HepG2 (cell line): ENCODE data around the gene EIF6. TPM values are rescaled to one million over a fixed set of nuclear protein-coding genes. Genes with fewer than 3 reads are reported as not detected.

ENCODE experiments used
- ARHGAP35 ChIP-seq: sonication (generic); formaldehyde crosslinking; IDR thresholded peaks from 2 replicates; pipeline ENCODE4 v1.9.0; 2022; ENCODE audit warnings: mild to moderate bottlenecking, inconsistent platforms, moderate library complexity, missing genetic modification reagents, borderline replicate concordance
- ATF7 ChIP-seq, 2 experiments: fragments of 450-650 bp in 1 of 2; sonication (generic) in 1 of 2; formaldehyde crosslinking in 1 of 2; IDR thresholded peaks; 2 replicates each; pipeline versions ENCODE4 v1.4.0 to v1.6.1; 2016 to 2020; ENCODE audit warnings: antibody characterized with exemption in 1 of 2, mild to moderate bottlenecking in 1 of 2, missing genetic modification reagents in 1 of 2
- CBX2 ChIP-seq, 2 experiments: fragments of 200-600 bp in 1 of 2; sonication (generic); formaldehyde crosslinking in 1 of 2; IDR thresholded peaks; 2 replicates each; pipeline versions ENCODE4 v1.7.0 to v1.8.1; 2018 to 2022; ENCODE audit warnings: low read depth in 2 of 2, low read length in 1 of 2, mild to moderate bottlenecking in 1 of 2, missing genetic modification reagents in 1 of 2
- HCFC1 ChIP-seq: fragments of 150-350 bp; IDR thresholded peaks from 2 replicates; pipeline ENCODE4 v1.6.1; 2014; ENCODE audit warnings: low read depth, low read length
- IRX3 ChIP-seq: sonication (generic); formaldehyde crosslinking; IDR thresholded peaks from 2 replicates; pipeline ENCODE4 v1.8.1; 2023; ENCODE audit warnings: mild to moderate bottlenecking, low read depth, missing genetic modification reagents, borderline replicate concordance
- ISL2 ChIP-seq: sonication (generic); formaldehyde crosslinking; IDR thresholded peaks from 2 replicates; pipeline ENCODE4 v1.5.0; 2020; ENCODE audit warnings: missing genetic modification reagents
- JUND ChIP-seq: sonication (generic); formaldehyde crosslinking; IDR thresholded peaks from 2 replicates; pipeline ENCODE4 v1.8.0; 2022; ENCODE audit warnings: mild to moderate bottlenecking, missing genetic modification reagents
- KLF12 ChIP-seq: sonication (generic); formaldehyde crosslinking; IDR thresholded peaks from 2 replicates; pipeline ENCODE4 v1.4.0; 2020; ENCODE audit warnings: missing genetic modification reagents, borderline replicate concordance
- POGZ ChIP-seq: sonication (generic); formaldehyde crosslinking; IDR thresholded peaks from 2 replicates; pipeline ENCODE4 v1.4.0; 2020; ENCODE audit warnings: mild to moderate bottlenecking, missing genetic modification reagents
- TCF12 ChIP-seq, 2 experiments: fragments of 450-650 bp in 1 of 2; sonication (generic) in 1 of 2; formaldehyde crosslinking in 1 of 2; IDR thresholded peaks; 2 replicates each; pipeline versions ENCODE4 v1.6.1 to v1.8.0; 2017 to 2022; ENCODE audit warnings: antibody characterized with exemption in 1 of 2, mild to moderate bottlenecking in 1 of 2, missing genetic modification reagents in 1 of 2, moderate library complexity in 1 of 2
- ZNF12 ChIP-seq: sonication (generic); formaldehyde crosslinking; IDR thresholded peaks from 2 replicates; pipeline ENCODE4 v1.5.0; 2020; ENCODE audit warnings: missing genetic modification reagents
- ZNF878 ChIP-seq: sonication (generic); formaldehyde crosslinking; IDR thresholded peaks from 2 replicates; pipeline ENCODE4 v1.8.1; 2023; ENCODE audit warnings: mild to moderate bottlenecking, missing genetic modification reagents, moderate library complexity
- polyA plus RNA-seq, 8 experiments: library from polyadenylated mRNA; depleted of rRNA in 3 of 8; stranded (reverse) in 7 of 8; unstranded in 1 of 8; fragments of >200 nt; fragmentation: Illumina TruSeq in 4 of 8; extraction: Trizol in 4 of 8; gene quantifications; 2 replicates each; pipeline versions ENCODE4 v1.2.1 to v1.2.3, GENCODE V29; 2011 to 2016; ENCODE audit warnings: low read depth in 4 of 8, missing spikeins in 1 of 8, mixed read lengths in 1 of 8; ENCODE audit not compliant: insufficient read depth in 1 of 8
- total RNA-seq, 5 experiments: library from RNA; depleted of rRNA; stranded (reverse); fragments of >200 nt; fragmentation: Illumina TruSeq; extraction: Trizol; gene quantifications; 2 replicates each; pipeline ENCODE4 v1.2.3, GENCODE V29; 2016; ENCODE audit warnings: low read depth in 1 of 5
- TF ChIP-seq, protein P1 (sequence below): sonication (generic); formaldehyde crosslinking; IDR thresholded peaks from 2 replicates; pipeline ENCODE4 v1.4.0; 2020; ENCODE audit warnings: low read depth, mild to moderate bottlenecking, missing genetic modification reagents
- TF ChIP-seq, protein P2 (sequence below): sonication (generic); formaldehyde crosslinking; IDR thresholded peaks from 2 replicates; pipeline ENCODE4 v1.8.1; 2023; ENCODE audit warnings: mild to moderate bottlenecking, missing genetic modification reagents, borderline replicate concordance
- TF ChIP-seq, protein P3 (sequence below): sonication (generic); formaldehyde crosslinking; IDR thresholded peaks from 2 replicates; pipeline ENCODE4 v1.5.0; 2020; ENCODE audit warnings: mild to moderate bottlenecking, missing genetic modification reagents, borderline replicate concordance
- TF ChIP-seq, protein P4 (sequence below): sonication (generic); formaldehyde crosslinking; IDR thresholded peaks from 2 replicates; pipeline ENCODE4 v1.5.1; 2020; ENCODE audit warnings: mild to moderate bottlenecking, moderate library complexity, missing genetic modification reagents
- TF ChIP-seq, protein P5 (sequence below): conservative IDR thresholded peaks from 2 replicates; pipeline ENCODE4 v1.6.1; 2018; ENCODE audit warnings: missing genetic modification reagents

EIF6 gene
- total and polyA plus RNA-seq, 2 of the 13 experiments (the other 11 are each of a cell fraction or from before 2014, with no cell fraction given) = 462 to 466 TPM

DNA sequence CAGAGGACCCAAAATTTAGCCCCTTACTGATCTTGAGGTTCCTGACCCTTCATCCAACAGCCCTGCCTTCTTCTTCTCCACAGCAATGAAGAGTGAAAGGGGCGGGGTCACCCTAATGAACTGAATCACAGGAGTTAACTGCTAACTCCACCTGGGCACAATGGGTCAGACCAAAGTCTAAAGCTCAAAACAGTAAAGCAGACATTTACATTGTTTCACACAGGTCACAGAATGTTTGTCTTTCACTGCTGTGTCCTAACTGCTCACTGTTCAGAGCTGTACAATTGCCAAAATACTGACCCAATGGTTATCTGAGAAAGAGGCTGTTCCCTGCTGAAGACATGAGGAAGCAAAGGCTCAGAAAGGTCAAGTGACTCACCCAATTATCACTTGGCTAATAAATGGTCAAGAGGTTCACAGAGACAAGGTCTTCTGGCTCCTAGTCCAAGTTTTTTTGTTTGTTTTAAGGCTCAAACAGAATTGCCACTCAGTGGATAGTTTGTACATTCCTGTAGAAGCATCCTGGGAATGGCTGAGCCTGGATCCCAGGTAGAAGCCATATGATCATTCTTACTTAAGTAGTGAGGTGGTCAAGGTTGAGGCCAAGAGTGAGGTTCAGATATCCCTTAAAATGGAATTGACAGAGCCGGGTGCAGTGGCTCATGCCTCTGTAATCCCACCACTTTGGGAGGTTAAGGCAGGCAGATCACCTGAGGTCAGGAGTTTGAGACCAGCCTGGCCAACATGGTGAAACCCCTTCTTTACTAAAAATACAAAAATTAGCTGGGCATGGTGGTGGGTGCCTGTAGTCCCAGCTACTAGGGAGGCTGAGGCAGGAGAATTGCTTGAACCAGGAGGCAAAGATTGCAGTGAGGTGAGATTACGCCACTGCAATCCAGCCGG, 42.8 kb upstream of the EIF6 start (continued):
- peak; percentile 65 for TF ChIP-seq ATF7 (IDR thresholded peaks at IDR 0.05)
- TF ChIP-seq ATF7 (CRISPR knock-in tag; IDR thresholded peaks at IDR 0.05) = peak; percentile 66; the same call in 1 of the 2 replicates
- TF ChIP-seq POGZ (CRISPR knock-in tag) = peak; percentile 82
- TF ChIP-seq, protein P1, sequence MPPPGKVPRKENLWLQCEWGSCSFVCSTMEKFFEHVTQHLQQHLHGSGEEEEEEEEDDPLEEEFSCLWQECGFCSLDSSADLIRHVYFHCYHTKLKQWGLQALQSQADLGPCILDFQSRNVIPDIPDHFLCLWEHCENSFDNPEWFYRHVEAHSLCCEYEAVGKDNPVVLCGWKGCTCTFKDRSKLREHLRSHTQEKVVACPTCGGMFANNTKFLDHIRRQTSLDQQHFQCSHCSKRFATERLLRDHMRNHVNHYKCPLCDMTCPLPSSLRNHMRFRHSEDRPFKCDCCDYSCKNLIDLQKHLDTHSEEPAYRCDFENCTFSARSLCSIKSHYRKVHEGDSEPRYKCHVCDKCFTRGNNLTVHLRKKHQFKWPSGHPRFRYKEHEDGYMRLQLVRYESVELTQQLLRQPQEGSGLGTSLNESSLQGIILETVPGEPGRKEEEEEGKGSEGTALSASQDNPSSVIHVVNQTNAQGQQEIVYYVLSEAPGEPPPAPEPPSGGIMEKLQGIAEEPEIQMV (CRISPR knock-in tag) = peak; percentile 82
- peak; percentile 84; the same call in 1 of the 2 replicates for TF ChIP-seq ZNF12 (CRISPR knock-in tag)
- TF ChIP-seq IRX3 (CRISPR knock-in tag) = 0 out of 2 replicates have a peak, but pooled peaks have one; percentile 13
- no peak; the same call in 1 of the 2 replicates for TF ChIP-seq ARHGAP35 (CRISPR knock-in tag)
- peak; percentile 86; the same call in 1 of the 2 replicates for TF ChIP-seq ZNF878 (CRISPR knock-in tag)
- TF ChIP-seq JUND = peak; percentile 97
- TF ChIP-seq, protein P2, sequence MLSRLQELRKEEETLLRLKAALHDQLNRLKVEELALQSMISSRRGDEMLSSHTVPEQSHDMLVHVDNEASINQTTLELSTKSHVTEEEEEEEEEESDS = no peak
- TF ChIP-seq, protein P3, sequence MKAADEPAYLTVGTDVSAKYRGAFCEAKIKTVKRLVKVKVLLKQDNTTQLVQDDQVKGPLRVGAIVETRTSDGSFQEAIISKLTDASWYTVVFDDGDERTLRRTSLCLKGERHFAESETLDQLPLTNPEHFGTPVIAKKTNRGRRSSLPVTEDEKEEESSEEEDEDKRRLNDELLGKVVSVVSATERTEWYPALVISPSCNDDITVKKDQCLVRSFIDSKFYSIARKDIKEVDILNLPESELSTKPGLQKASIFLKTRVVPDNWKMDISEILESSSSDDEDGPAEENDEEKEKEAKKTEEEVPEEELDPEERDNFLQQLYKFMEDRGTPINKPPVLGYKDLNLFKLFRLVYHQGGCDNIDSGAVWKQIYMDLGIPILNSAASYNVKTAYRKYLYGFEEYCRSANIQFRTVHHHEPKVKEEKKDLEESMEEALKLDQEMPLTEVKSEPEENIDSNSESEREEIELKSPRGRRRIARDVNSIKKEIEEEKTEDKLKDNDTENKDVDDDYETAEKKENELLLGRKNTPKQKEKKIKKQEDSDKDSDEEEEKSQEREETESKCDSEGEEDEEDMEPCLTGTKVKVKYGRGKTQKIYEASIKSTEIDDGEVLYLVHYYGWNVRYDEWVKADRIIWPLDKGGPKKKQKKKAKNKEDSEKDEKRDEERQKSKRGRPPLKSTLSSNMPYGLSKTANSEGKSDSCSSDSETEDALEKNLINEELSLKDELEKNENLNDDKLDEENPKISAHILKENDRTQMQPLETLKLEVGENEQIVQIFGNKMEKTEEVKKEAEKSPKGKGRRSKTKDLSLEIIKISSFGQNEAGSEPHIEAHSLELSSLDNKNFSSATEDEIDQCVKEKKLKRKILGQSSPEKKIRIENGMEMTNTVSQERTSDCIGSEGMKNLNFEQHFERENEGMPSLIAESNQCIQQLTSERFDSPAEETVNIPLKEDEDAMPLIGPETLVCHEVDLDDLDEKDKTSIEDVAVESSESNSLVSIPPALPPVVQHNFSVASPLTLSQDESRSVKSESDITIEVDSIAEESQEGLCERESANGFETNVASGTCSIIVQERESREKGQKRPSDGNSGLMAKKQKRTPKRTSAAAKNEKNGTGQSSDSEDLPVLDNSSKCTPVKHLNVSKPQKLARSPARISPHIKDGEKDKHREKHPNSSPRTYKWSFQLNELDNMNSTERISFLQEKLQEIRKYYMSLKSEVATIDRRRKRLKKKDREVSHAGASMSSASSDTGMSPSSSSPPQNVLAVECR (CRISPR knock-in tag) = peak; percentile 85; the same call in 1 of the 2 replicates
- TF ChIP-seq, protein P4, sequence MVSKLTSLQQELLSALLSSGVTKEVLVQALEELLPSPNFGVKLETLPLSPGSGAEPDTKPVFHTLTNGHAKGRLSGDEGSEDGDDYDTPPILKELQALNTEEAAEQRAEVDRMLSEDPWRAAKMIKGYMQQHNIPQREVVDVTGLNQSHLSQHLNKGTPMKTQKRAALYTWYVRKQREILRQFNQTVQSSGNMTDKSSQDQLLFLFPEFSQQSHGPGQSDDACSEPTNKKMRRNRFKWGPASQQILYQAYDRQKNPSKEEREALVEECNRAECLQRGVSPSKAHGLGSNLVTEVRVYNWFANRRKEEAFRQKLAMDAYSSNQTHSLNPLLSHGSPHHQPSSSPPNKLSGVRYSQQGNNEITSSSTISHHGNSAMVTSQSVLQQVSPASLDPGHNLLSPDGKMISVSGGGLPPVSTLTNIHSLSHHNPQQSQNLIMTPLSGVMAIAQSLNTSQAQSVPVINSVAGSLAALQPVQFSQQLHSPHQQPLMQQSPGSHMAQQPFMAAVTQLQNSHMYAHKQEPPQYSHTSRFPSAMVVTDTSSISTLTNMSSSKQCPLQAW (CRISPR knock-in tag) = peak; percentile 97
- TF ChIP-seq TCF12 (IDR thresholded peaks at IDR 0.05) = no peak
- peak; percentile 86 for TF ChIP-seq TCF12 (CRISPR knock-in tag; IDR thresholded peaks at IDR 0.05)
- TF ChIP-seq KLF12 (CRISPR knock-in tag) = peak; percentile 85; the same call in 1 of the 2 replicates
- no peak for TF ChIP-seq HCFC1
- TF ChIP-seq CBX2 (IDR thresholded peaks at IDR 0.05; ENCODE audit: low read depth, low read length) = no peak
- TF ChIP-seq CBX2 (CRISPR knock-in tag; IDR thresholded peaks at IDR 0.05; ENCODE audit: low read depth) = no peak
- TF ChIP-seq, protein P5, sequence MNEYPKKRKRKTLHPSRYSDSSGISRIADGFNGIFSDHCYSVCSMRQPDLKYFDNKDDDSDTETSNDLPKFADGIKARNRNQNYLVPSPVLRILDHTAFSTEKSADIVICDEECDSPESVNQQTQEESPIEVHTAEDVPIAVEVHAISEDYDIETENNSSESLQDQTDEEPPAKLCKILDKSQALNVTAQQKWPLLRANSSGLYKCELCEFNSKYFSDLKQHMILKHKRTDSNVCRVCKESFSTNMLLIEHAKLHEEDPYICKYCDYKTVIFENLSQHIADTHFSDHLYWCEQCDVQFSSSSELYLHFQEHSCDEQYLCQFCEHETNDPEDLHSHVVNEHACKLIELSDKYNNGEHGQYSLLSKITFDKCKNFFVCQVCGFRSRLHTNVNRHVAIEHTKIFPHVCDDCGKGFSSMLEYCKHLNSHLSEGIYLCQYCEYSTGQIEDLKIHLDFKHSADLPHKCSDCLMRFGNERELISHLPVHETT = peak; percentile 88
- peak; percentile 95 for TF ChIP-seq ISL2 (CRISPR knock-in tag)
